Tibial nerve (tissue), 4 donors: ENCODE data around the gene KCNK3. TPM values are rescaled to one million over a fixed set of nuclear protein-coding genes. Genes with fewer than 3 reads are reported as not detected.
"Not testable (repeated sequence)": the region's sequence is repeated elsewhere in the genome, so short reads cannot be mapped to it uniquely, and the experiment has no call there.

Source experiments
- DNase-seq, 2 donors: peaks; one replicate each; pipeline ENCODE4 v3.0.0-alpha.2; 2019; ENCODE audit warnings: low spot score in 2 of 2
- H3K27ac ChIP-seq, 4 donors: fragments of 200-600 bp; sonication (generic) in 3 of 4; one replicate each; pipeline ENCODE4 v1.5.1; 2017 to 2019; ENCODE audit warnings: mild to moderate bottlenecking in 1 of 4
- H3K27me3 ChIP-seq, 2 donors: fragments of 200-600 bp; sonication (generic) in 1 of 2; one replicate each; pipeline versions ENCODE4 v1.5.1 to v1.6.0; 2017 to 2019
- H3K36me3 ChIP-seq, 3 donors: fragments of 200-600 bp; sonication (generic); one replicate each; pipeline ENCODE4 v1.5.1; 2018 to 2019
- H3K4me1 ChIP-seq, 4 donors: fragments of 200-600 bp; sonication (generic) in 3 of 4; one replicate each; pipeline ENCODE4 v1.5.1; 2017 to 2019
- H3K4me3 ChIP-seq, 4 donors: fragments of 200-600 bp; sonication (generic) in 3 of 4; one replicate each; pipeline ENCODE4 v1.5.1; 2017 to 2019; ENCODE audit warnings: mild to moderate bottlenecking in 1 of 4, moderate library complexity in 1 of 4
- H3K9me3 ChIP-seq, 4 donors: fragments of 200-600 bp; sonication (generic) in 3 of 4; one replicate each; pipeline ENCODE4 v1.5.1; 2017 to 2019
- CTCF ChIP-seq, 5 experiments: fragments of 200-600 bp in 3 of 5; fragments of 450-650 bp in 2 of 5; sonication (generic) in 3 of 5; IDR thresholded peaks; one replicate each; pipeline ENCODE4 v1.5.1; 2016 to 2019; ENCODE audit warnings: antibody characterized with exemption in 5 of 5, mild to moderate bottlenecking in 3 of 5, moderate library complexity in 2 of 5
- EP300 ChIP-seq, 2 donors: sonication (generic); formaldehyde crosslinking; IDR thresholded peaks; one replicate each; pipeline ENCODE4 v1.6.1; 2017; ENCODE audit warnings: antibody characterized with exemption in 2 of 2, mild to moderate bottlenecking in 1 of 2
- POLR2A ChIP-seq, 2 donors: fragments of 450-650 bp; IDR thresholded peaks; one replicate each; pipeline ENCODE4 v1.6.1; 2017; ENCODE audit warnings: antibody characterized with exemption in 2 of 2, mild to moderate bottlenecking in 2 of 2, moderate library complexity in 2 of 2
- WGBS, 2 donors: methylation state at CpG; one replicate each; pipeline ENCODE4 v1.1.5; 2018; 5-methylcytosine and 5-hydroxymethylcytosine counted together
- total RNA-seq, 4 donors: library from RNA; depleted of rRNA; stranded (reverse); fragments of >200 nt; gene quantifications; one replicate each; pipeline ENCODE4 v1.1.0, GENCODE V29; 2016

The KCNK3 gene
- total RNA-seq, 4 donors from 2014 or later: 0.84 to 6.9 (median 1.7) TPM

- Histone ChIP-seq H3K4me3 (no peak overlapping the region), H3K36me3 (no peaks in the 10 kb centered on the region), H3K27me3 (peaks cover 0 to 7% of the 10 kb centered on the region in 2 donors), H3K9me3 (peaks cover 0 to 33% (median 1%) of the 10 kb centered on the region in 4 donors), H3K27ac (no peak overlapping the region), H3K4me1 (no peaks in the 10 kb centered on the region)
- no peak for TF ChIP-seq CTCF (IDR thresholded peaks at IDR 0.05)
- TF ChIP-seq EP300 (IDR thresholded peaks at IDR 0.05): no peak
- no peak for DNase-seq
- 91 to 96% methylated on average over 1 of the region's 1 CpG for WGBS, 2 donors
Observed at GRCh38 chr2:26660363-26660962, 32.1 kb upstream of the KCNK3 start.

DNA sequence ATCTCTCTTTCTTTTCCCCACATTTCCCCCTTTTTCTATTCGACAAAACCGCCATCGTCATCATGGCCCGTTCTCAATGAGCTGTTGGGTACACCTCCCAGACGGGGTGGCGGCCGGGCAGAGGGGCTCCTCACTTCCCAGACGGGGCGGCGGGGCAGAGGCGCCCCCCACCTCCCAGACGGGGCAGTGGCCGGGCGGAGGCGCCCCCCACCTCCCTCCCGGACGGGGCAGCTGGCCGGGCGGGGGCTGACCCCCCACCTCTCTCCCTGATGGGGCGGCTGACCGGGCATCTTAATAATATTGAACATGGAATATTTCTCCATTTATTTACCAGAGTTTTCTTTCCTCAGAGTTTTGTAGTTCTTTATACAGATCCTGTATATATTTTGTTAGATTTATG, 27.2 kb upstream of the KCNK3 start:
- not testable (repeated sequence) for H3K4me3 ChIP-seq, H3K4me1 ChIP-seq, H3K36me3 ChIP-seq, DNase-seq, H3K27ac ChIP-seq
- peaks cover 0 to 33% (median 0%) of the 10 kb centered on the region in 4 donors for H3K9me3 ChIP-seq
- WGBS, 2 donors: 91% methylated on average over 20 to 21 of the region's 21 CpGs
- peaks cover 0 to 12% of the 10 kb centered on the region in 2 donors for H3K27me3 ChIP-seq

DNA sequence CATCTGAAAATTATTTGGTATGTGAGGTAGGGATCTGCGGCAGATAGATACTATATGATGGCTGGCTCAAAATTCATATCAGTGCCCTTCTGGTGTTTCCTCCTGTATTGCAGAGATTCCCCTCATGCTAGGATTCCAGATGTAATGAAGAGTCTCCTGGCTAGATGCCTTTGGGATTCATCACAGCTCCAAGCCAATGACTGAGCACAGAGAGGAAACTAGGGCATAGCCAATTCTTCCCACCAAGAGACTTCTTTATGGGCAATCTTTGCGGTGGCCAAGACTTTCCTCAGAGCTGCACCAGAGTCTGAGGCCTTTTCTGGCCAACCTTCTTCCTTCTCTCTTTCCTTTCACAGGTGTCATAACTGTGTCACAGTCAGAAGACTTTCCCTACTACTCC, 25.9 kb upstream of the KCNK3 start:
- Histone ChIP-seq H3K27me3 (peaks cover 0 to 14% of the 10 kb centered on the region in 2 donors), H3K36me3 (no peaks in the 10 kb centered on the region), H3K9me3 (peaks cover 0 to 21% (median 0%) of the 10 kb centered on the region in 4 donors), H3K27ac (no peak overlapping the region), H3K4me1 (no peaks in the 10 kb centered on the region), H3K4me3 (no peak overlapping the region)
- DNase-seq: no peak
- no peak for TF ChIP-seq CTCF (IDR thresholded peaks at IDR 0.05)
- TF ChIP-seq POLR2A (IDR thresholded peaks at IDR 0.05): no peak
- no peak for TF ChIP-seq EP300 (IDR thresholded peaks at IDR 0.05)
- 60 to 95% methylated on average over 2 of the region's 2 CpGs for WGBS, 2 donors

GRCh38 chr2:26668041-26668440, 24.5 kb upstream of the KCNK3 start:
- Histone ChIP-seq H3K9me3 (peaks cover 0 to 19% (median 0%) of the 10 kb centered on the region in 4 donors), H3K27ac (no peak overlapping the region), H3K27me3 (peaks cover 0 to 24% of the 10 kb centered on the region in 2 donors), H3K36me3 (no peaks in the 10 kb centered on the region), H3K4me1 (no peaks in the 10 kb centered on the region), H3K4me3 (no peak overlapping the region)
- 89 to 91% methylated on average over 4 of the region's 4 CpGs for WGBS, 2 donors
- TF ChIP-seq POLR2A (IDR thresholded peaks at IDR 0.05) (no peak), CTCF (IDR thresholded peaks at IDR 0.05) (no peak), EP300 (IDR thresholded peaks at IDR 0.05) (no peak)
- DNase-seq: no peak

DNA sequence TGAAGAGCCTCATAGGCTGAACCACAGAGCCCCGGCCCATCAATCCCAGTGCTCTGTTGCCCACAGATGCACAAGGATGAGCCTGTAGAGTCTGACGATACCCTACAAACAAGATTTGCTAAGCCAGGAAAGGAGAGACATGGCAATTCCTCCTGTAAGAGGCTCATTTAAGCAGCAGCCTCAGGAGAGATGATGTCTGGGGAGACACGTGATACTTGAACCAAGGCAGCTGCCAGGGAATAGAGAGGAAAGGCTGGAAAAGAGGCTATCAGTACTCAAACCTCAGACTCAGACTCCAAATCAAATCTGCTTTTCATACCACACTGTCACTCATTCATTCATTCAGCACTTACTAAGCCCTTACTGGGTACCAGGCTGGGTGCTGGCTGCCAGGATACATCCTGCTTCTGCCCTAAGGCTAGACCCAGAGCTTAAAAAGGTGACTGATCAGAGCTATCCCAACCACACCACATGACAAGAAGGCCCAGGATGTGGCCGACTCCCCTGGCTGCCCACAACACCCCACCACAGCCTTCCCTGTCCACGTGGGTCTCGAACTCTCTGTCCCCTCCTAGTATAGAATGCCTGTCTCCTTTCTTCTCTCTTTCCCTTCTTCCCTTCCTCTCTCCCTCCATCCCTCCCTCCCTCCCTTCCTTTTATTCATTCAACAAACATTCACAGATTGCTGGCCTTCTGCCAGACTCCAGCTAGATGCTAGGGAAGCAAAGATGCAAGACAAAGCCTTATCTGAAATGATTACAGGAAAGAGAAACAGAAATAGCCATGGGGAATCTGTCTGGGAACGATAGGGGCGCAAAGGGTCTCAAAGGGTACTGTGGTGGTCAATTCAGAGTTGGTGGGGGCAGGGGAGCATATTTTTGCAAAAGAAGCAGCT, 23.4 kb upstream of the KCNK3 start:
- H3K4me3 ChIP-seq: no peak overlapping the region
- DNase-seq: no peak
- TF ChIP-seq CTCF (IDR thresholded peaks at IDR 0.05) (no peak), EP300 (IDR thresholded peaks at IDR 0.05) (no peak), POLR2A (IDR thresholded peaks at IDR 0.05) (no peak)
- peaks cover 0 to 22% of the 10 kb centered on the region in 2 donors for H3K27me3 ChIP-seq
- peaks cover 0 to 15% (median 0%) of the 10 kb centered on the region in 4 donors for H3K9me3 ChIP-seq
- 46% methylated on average over 8 of the region's 8 CpGs for WGBS, 2 donors
- no peaks in the 10 kb centered on the region for H3K36me3 ChIP-seq
- no peak overlapping the region for H3K27ac ChIP-seq
- no peaks in the 10 kb centered on the region for H3K4me1 ChIP-seq
